Fibroblast of lung (primary cell): ENCODE data around the gene EFCAB5.

Source experiments
- CTCF ChIP-seq, 2 donors: IDR thresholded peaks in 1 of 2; conservative IDR thresholded peaks in 1 of 2; 1 replicate in 1 of 2; 2 replicates in 1 of 2; pipeline ENCODE4 v1.5.1; 2011 to 2012; ENCODE audit warnings: low read length in 2 of 2, control low read depth in 1 of 2, inconsistent platforms in 1 of 2, low read depth in 1 of 2, mild to moderate bottlenecking in 1 of 2
- EZH2 ChIP-seq: IDR thresholded peaks from 2 replicates; pipeline ENCODE4 v1.5.1; 2012; ENCODE audit warnings: low read length, control low read depth, mild to moderate bottlenecking; ENCODE audit errors: missing control alignments

GRCh38 chr17:29924786-29925185 lies 16.6 kb upstream of the EFCAB5 start:
- TF ChIP-seq CTCF (conservative IDR thresholded peaks at IDR 0.05 in 1 of 2, IDR thresholded peaks at IDR 0.05 in 1 of 2; ENCODE audit: low read depth in 1 of 2, low read length in 2 of 2) = no peak
- TF ChIP-seq EZH2 = no peak
